PFSK-1 (cell line): Measurements from ENCODE around the gene TRAM2.

Experiments used
- FOXP2 ChIP-seq: optimal IDR thresholded peaks from 2 replicates; pipeline ENCODE3; 2011; ENCODE audit warnings: borderline replicate concordance, control low read depth, inconsistent platforms; ENCODE audit not compliant: insufficient read depth; ENCODE audit errors: extremely low read length, extremely low read depth
- POLR2AphosphoS5 ChIP-seq: IDR thresholded peaks from 2 replicates; pipeline ENCODE4 v1.6.1; 2012; ENCODE audit warnings: low read depth, mild to moderate bottlenecking, control low read depth, low read length, moderate library complexity
- SIN3A ChIP-seq: IDR thresholded peaks from 2 replicates; pipeline ENCODE4 v1.6.1; 2012; ENCODE audit warnings: mild to moderate bottlenecking, low read length, moderate library complexity, borderline replicate concordance; ENCODE audit not compliant: insufficient read depth
- TAF1 ChIP-seq: IDR thresholded peaks from 2 replicates; pipeline ENCODE4 v1.6.1; 2012; ENCODE audit warnings: low read length, control low read depth, borderline replicate concordance; ENCODE audit not compliant: insufficient read depth
- TF ChIP-seq, protein P1 (sequence below), 2 experiments: IDR thresholded peaks; 2 replicates each; pipeline versions ENCODE4 v1.6.1 to v1.8.0; 2011 to 2012; ENCODE audit warnings: low read depth in 2 of 2, low read length in 2 of 2, control low read depth in 1 of 2, inconsistent platforms in 1 of 2, mild to moderate bottlenecking in 1 of 2, moderate library complexity in 1 of 2; ENCODE audit not compliant: insufficient read depth in 1 of 2

TRAM2 gene

DNA sequence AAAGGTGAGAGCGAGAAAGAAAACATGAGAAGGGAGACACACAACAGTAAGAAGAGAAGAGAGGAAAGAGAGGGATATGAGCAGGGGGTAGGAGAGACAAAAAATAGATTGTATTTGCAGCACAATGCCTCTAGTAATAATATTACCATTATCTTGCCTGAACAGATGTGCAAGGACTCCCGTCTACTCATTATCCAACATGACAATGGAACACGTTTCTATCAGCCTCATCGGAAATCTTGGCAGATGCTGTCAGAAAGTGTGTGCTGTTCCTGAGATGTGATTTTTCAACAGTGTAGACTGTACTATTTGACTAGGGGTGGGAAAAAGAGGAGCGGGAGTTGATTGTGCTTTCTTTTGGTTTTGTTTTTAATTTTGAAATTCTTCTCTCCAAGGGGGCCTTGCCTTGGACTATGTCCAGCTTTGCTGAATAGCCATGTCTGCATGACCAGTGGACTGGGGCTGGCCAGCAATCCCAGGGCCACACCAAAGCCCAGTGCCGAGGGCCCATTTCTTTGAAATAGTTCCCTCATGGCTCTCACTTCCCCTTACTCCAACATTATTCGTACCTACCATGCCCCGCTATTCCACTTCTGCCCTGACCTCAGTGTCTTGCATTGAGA is 11.3 kb upstream of the TRAM2 start:
- TF ChIP-seq TAF1 (no peak), FOXP2 (no peak), SIN3A (no peak), POLR2AphosphoS5 (no peak)
- TF ChIP-seq, protein P1, sequence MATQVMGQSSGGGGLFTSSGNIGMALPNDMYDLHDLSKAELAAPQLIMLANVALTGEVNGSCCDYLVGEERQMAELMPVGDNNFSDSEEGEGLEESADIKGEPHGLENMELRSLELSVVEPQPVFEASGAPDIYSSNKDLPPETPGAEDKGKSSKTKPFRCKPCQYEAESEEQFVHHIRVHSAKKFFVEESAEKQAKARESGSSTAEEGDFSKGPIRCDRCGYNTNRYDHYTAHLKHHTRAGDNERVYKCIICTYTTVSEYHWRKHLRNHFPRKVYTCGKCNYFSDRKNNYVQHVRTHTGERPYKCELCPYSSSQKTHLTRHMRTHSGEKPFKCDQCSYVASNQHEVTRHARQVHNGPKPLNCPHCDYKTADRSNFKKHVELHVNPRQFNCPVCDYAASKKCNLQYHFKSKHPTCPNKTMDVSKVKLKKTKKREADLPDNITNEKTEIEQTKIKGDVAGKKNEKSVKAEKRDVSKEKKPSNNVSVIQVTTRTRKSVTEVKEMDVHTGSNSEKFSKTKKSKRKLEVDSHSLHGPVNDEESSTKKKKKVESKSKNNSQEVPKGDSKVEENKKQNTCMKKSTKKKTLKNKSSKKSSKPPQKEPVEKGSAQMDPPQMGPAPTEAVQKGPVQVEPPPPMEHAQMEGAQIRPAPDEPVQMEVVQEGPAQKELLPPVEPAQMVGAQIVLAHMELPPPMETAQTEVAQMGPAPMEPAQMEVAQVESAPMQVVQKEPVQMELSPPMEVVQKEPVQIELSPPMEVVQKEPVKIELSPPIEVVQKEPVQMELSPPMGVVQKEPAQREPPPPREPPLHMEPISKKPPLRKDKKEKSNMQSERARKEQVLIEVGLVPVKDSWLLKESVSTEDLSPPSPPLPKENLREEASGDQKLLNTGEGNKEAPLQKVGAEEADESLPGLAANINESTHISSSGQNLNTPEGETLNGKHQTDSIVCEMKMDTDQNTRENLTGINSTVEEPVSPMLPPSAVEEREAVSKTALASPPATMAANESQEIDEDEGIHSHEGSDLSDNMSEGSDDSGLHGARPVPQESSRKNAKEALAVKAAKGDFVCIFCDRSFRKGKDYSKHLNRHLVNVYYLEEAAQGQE (IDR thresholded peaks at IDR 0.05; ENCODE audit: insufficient read depth in 1 of 2, low read depth in 2 of 2, low read length in 2 of 2) = no peak

DNA sequence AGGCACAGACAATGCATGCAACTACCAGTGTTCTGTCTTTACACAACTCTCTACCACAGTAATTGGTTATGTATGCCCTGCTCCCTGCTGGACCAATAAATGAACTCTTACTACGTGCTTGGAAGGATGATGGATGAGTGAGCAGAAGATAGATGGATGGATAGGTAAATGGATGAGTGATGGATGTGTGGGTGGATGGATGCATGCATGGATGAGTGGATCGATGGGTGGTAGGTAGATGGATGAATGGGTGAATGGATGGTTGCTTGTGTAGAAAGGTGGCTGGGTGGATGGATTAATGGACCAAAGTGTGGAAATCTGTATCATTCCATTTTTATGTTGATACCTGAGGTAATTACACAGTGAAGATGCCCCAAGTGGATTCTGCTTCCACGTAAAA is 10.1 kb upstream of the TRAM2 start:
- no peak for TF ChIP-seq TAF1
- no peak for TF ChIP-seq SIN3A
- TF ChIP-seq POLR2AphosphoS5 = no peak
- no peak for TF ChIP-seq FOXP2
- TF ChIP-seq, protein P1 (IDR thresholded peaks at IDR 0.05; ENCODE audit: insufficient read depth in 1 of 2, low read depth in 2 of 2, low read length in 2 of 2) = no peak

DNA sequence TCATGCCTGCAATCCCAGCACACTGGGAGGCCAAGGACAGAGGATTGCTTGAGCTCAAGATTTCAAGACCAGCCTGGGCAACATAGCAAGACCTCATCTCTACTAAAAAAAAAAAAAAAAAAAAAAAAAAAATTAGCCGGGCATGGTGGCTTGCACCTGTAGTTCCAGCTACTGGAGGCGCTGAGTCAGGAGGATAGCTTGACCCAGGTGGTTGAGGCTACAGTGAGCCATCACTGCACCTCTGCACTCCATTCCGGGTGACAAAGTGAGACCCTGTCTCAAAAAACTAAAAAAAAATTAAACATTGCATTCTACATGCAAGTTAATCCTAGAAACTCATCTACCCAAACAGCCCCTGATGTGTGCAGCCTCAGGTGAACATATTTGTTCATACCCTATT is 7.3 kb upstream of the TRAM2 start:
- no peak for TF ChIP-seq SIN3A
- TF ChIP-seq FOXP2 = no peak
- no peak for TF ChIP-seq TAF1
- TF ChIP-seq, protein P1 (IDR thresholded peaks at IDR 0.05; ENCODE audit: insufficient read depth in 1 of 2, low read depth in 2 of 2, low read length in 2 of 2) = no peak
- TF ChIP-seq POLR2AphosphoS5 = no peak

- TF ChIP-seq TAF1 (no peak), SIN3A (no peak), POLR2AphosphoS5 (no peak), FOXP2 (no peak)
- TF ChIP-seq, protein P1 (IDR thresholded peaks at IDR 0.05; ENCODE audit: insufficient read depth in 1 of 2, low read depth in 2 of 2, low read length in 2 of 2) = no peak
Observed at GRCh38 chr6:52582996-52583395, 6.1 kb upstream of the TRAM2 start.

- TF ChIP-seq POLR2AphosphoS5 (no peak), FOXP2 (no peak), TAF1 (no peak), SIN3A (no peak)
- TF ChIP-seq, protein P1 (IDR thresholded peaks at IDR 0.05; ENCODE audit: insufficient read depth in 1 of 2, low read depth in 2 of 2, low read length in 2 of 2) = no peak
Observed at GRCh38 chr6:52582446-52582845, 5.6 kb upstream of the TRAM2 start.
